DMS153 treated with DMSO at 0.1 percent for 48 hours (cell line): ENCODE data around the gene SRRM4.
"Not testable (repeated sequence)": the region's sequence is repeated elsewhere in the genome, so short reads cannot be mapped to it uniquely, and the experiment has no call there.

Experiments used
- DNase-seq: peaks from one replicate; lab custom pipeline; 2025; ENCODE audit not compliant: unreplicated experiment; lab: John Stamatoyannopoulos, UW

SRRM4 gene

DNA sequence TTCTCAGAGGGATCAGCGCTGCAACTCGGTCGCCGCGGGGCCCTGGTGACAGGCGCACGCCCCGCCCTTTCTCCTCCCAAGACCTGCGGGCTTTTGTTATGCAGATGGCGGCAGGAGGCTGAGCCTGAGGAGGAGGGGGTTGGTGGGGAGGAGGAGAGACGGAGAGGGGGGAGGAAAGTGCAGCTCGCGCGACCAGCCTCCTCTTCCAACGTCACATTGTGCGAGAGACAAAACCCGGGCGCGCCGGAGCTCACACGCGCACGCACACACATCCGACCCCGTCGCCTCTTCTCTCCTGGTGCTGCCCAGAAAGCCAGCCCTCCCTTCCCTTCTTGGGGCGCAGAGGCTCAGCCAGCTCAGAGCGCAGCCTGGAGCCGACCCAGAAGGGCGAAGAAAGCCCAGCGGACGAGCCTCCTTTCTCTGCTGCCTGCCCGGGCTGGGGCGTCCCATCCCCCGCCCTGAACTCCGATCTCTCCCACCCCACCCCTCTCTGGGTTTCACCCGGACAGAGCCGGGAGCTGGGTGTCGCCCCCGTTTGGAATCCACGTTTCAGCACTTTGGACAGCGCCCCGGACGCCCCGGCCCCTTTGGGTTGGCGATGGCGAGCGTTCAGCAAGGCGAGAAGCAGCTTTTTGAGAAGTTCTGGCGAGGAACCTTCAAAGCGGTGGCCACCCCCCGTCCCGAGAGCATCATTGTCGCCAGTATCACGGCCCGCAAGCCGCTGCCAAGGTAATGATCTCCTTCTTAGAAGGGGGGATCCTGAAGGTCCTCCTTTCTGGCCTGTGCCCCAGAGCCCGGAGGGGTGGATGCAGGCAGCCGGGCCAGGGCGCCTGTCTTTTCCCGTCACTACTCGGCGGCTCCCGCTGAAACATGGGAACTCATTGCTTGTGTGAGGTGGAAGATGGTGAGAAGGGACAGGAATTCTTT, at the start of gene SRRM4:
SRRM4 (plus strand) TSS at position 257 of the 927 bp plus-strand sequence; CDS start at position 599, 342 bp downstream.
- peak; percentile 78 for DNase-seq

GRCh38 chr12:118946256-118946655, 35.1 kb upstream of the SRRM4 start:
- no peak for DNase-seq

- peak; percentile 42 for DNase-seq
These were observed 22.8 kb upstream of the SRRM4 start for GRCh38 chr12:118958520-118958919.

DNA sequence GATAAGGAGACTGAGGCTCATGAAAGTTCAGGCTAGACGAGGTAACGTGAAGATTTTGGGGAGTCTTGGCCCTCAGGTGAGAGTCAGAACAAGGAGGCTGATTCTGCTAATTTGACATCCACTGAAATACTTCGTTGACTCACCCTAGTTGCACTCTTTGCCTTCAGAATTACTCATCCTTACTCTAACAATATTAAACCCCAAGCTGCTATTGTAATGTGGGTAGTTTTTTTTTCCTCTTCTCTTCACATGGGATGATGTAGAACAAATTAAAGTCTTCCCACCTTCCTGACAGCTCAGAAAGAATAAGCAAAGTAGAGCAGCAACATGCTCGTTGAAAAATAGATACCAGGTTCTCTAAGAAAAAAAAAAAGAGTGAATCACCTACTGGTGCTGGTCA, 22.0 kb upstream of the SRRM4 start:
- no peak for DNase-seq

- DNase-seq = no peak
These were observed 21.3 kb upstream of the SRRM4 start for GRCh38 chr12:118959985-118960560.

DNA sequence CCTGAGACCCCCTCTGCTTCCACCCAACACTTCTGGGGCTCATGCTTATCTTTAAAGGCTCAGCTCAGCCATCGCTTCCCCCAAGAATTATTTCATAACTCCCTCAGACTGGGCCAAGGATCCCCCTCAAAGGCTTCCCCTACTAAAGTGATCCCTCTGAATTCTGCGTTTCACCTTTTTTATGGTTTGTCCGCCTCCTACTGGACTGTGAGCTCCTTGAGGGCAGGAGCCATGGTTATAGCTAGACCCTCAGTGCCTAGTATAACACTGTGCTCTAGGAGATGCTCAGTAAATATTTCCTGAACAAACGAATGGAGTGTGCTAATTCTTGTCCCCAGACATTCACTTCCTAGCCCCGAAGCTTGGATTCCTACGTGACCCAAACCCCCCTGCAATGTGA, 20.5 kb upstream of the SRRM4 start:
- DNase-seq = no peak

DNA sequence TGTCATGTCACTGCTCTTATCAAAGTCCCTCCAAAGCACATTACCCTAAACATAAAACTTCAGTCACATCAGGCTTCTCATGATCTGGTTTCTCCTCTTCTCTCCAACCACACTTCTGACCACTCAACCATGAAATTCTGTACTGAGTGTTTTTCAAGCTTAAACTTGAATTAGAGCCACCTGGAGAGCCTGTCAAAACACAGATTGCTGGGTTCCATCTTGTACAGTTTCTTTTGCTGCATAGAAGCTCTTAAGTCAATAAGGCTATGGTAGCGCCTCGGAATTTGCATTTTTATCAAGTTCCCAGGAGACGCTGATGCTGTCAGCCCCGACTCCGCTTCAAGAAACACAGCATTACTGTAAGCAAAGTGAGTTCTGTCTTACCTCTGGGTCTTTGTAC, 16.4 kb upstream of the SRRM4 start:
- no peak for DNase-seq

DNA sequence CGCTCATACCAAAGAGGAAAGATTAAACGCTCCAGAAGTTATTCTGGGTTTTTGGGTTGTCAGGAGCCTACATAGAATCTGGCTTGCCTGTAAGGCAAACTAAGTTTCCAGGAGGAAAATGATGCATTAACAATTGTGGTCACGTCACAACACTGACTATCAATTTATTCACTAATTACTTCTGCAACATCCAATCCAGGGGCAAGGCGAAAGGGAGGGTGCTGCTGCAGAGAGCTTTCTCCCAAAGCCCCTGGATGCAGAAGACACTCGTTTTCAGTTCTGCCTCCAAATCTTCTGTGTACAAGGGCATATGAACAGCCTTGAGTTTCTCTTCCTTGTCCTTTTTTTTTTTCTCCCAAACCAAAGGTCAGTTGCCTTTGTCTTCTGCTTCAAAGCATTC, 10.5 kb upstream of the SRRM4 start:
- DNase-seq = no peak

- no peak for DNase-seq
These were observed 8.4 kb upstream of the SRRM4 start for GRCh38 chr12:118972982-118973381.

GRCh38 chr12:118979763-118980406, 1.5 kb upstream of the SRRM4 start:
- DNase-seq = peak; percentile 66

DNA sequence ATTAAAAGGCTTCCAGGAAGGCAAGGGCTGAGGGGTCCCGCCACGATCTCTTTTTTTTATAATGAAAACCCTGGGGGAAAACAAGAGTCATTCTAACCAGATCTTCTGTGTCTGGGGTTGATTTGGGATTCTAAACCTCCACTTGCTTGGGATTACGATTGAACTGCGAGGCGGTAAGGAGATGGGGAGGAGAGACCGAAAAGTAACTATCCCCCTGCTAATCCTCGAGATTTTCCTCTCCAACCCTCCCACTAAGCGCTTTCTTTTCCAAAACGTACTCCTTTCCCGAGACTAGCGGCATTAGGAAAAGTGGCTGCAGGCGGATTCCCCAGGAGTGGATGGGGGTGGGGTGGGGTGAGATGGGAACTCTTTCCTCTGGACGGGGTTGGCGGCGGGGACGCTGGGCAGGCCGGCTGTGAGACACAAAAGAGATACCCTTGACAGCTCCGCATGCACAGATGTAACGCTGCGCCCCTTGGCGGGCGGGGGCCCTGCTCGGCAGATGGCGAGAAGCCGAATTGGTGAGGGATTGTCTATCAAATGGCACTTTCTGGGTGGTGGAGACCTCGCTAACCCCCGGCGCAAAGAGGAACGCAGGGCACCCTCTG, 830 bp upstream of the SRRM4 start:
- DNase-seq = no peak

DNA sequence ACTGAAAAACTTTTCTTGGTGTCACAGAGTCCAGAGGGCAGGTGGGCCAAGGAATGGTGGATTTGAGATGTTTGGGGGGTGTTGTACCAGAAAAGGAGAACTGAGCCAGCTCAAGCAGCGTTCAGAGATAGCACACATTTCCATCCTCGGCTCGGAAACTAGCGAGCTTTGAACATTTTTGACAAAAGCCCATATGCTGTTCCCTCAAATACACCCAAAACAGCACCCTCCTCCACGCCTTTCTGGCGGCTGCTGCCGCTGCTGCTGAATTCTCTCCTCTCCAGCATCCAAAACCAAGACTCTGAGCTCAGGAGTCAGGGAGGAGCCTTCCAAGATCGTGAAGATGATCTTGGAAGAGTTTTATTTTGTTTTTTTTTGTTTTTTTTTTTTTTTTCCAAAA, 961 bp downstream of the SRRM4 start:
- no peak for DNase-seq

GRCh38 chr12:118982984-118983761, 1.8 kb downstream of the SRRM4 start:
- DNase-seq = no peak

GRCh38 chr12:118984161-118984943, 3.0 kb downstream of the SRRM4 start:
- no peak for DNase-seq

- DNase-seq = no peak
These were observed 4.7 kb downstream of the SRRM4 start for GRCh38 chr12:118986050-118986449.

GRCh38 chr12:118999107-118999506, 17.8 kb downstream of the SRRM4 start:
- DNase-seq = no peak

DNA sequence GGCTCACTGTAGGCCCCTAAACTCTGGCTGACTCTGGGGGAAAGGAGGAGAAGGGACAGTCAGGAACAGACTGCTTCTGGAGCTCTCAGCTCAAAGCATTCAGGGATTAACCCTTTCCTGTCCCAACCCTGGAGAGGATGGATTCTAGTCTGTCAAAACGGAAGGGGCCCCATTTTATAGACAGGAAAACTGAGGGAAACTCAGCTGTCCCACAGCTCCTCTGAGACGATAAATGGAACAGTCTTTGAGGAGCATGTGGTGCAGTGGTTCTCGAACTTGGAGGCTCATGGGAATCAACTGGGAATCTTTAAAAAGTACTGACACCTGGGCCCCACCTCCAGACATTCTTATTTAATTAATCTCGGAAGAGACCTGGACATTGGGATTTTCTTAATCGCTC, 23.7 kb downstream of the SRRM4 start:
- no peak for DNase-seq

GRCh38 chr12:119005913-119006312, 24.6 kb downstream of the SRRM4 start:
- no peak for DNase-seq

DNA sequence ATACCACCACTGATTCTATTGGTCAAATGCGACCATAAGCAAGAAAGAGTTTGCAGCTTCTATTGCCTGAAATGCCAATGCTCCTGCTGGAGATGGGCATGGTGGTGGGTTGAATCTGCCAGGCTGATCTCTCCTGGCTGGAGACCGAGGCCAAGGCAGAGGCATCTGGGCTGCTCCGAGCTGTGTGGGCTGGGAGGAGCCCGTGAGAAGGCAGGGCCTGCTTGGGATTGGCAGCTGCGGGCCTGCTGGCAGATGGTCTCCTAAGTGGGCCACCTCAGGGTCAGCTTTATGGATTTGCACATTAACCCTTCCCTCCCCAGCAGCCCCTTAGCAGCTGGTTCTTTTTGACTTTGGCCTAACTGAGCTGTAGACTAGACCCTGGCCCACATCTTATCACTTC, 25.4 kb downstream of the SRRM4 start:
- no peak for DNase-seq

- not testable (repeated sequence) for DNase-seq
These were observed 26.9 kb downstream of the SRRM4 start for GRCh38 chr12:119008273-119008672.
